PFSK-1 (cell line): ENCODE results near the gene RIN3.

Experiments used
- FOXP2 ChIP-seq: optimal IDR thresholded peaks from 2 replicates; pipeline ENCODE3; 2011; ENCODE audit warnings: borderline replicate concordance, control low read depth, inconsistent platforms; ENCODE audit not compliant: insufficient read depth; ENCODE audit errors: extremely low read length, extremely low read depth
- POLR2AphosphoS5 ChIP-seq: IDR thresholded peaks from 2 replicates; pipeline ENCODE4 v1.6.1; 2012; ENCODE audit warnings: low read depth, mild to moderate bottlenecking, control low read depth, low read length, moderate library complexity
- REST ChIP-seq, 2 experiments: IDR thresholded peaks; 2 replicates each; pipeline versions ENCODE4 v1.6.1 to v1.8.0; 2011 to 2012; ENCODE audit warnings: low read depth in 2 of 2, low read length in 2 of 2, control low read depth in 1 of 2, inconsistent platforms in 1 of 2, mild to moderate bottlenecking in 1 of 2, moderate library complexity in 1 of 2; ENCODE audit not compliant: insufficient read depth in 1 of 2
- SIN3A ChIP-seq: IDR thresholded peaks from 2 replicates; pipeline ENCODE4 v1.6.1; 2012; ENCODE audit warnings: mild to moderate bottlenecking, low read length, moderate library complexity, borderline replicate concordance; ENCODE audit not compliant: insufficient read depth
- TAF1 ChIP-seq: IDR thresholded peaks from 2 replicates; pipeline ENCODE4 v1.6.1; 2012; ENCODE audit warnings: low read length, control low read depth, borderline replicate concordance; ENCODE audit not compliant: insufficient read depth

The RIN3 gene

GRCh38 chr14:92481386-92481785, 32.2 kb upstream of the RIN3 start:
- TF ChIP-seq REST (IDR thresholded peaks at IDR 0.05; ENCODE audit: insufficient read depth in 1 of 2, low read depth in 2 of 2, low read length in 2 of 2) (no peak), POLR2AphosphoS5 (no peak), TAF1 (no peak), SIN3A (no peak), FOXP2 (no peak)

DNA sequence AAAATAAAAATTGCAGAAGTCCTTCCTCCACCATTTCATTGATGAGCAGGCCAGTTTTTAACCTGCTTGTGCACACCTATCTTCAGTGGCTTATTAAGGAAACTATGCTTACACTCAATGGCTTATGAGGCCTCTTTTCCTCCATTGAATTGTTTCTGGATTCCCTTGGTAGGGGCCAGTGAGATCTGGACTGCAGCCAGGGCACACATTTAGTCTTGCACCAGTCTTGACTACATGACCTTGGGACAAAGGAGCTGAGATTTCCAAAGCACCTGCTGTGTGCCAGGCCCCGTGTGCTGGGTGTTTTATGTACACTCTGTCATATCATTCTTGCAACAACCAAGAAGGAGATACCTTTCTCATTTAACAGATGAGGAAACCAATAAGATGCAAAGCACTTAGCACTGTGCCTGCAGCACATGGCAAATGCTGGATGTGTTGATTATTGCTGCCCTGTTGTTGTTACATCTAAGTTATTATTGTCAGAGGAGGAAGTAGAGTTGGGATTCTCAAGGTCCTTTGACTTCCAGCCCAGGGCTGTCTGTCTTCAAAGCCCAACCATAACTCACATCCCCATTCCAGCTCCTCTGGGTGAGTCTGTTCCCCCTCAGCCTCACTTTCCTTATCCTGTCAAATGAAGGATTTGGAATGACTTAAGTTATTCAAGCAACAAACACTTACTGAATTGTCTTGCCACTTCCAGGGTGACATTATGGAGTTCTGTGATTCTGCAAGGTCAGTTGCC, 31.6 kb upstream of the RIN3 start:
- no peak for TF ChIP-seq POLR2AphosphoS5
- TF ChIP-seq TAF1 = no peak
- TF ChIP-seq REST (IDR thresholded peaks at IDR 0.05; ENCODE audit: insufficient read depth in 1 of 2, low read depth in 2 of 2, low read length in 2 of 2) = no peak
- TF ChIP-seq SIN3A = no peak
- TF ChIP-seq FOXP2 = no peak

DNA sequence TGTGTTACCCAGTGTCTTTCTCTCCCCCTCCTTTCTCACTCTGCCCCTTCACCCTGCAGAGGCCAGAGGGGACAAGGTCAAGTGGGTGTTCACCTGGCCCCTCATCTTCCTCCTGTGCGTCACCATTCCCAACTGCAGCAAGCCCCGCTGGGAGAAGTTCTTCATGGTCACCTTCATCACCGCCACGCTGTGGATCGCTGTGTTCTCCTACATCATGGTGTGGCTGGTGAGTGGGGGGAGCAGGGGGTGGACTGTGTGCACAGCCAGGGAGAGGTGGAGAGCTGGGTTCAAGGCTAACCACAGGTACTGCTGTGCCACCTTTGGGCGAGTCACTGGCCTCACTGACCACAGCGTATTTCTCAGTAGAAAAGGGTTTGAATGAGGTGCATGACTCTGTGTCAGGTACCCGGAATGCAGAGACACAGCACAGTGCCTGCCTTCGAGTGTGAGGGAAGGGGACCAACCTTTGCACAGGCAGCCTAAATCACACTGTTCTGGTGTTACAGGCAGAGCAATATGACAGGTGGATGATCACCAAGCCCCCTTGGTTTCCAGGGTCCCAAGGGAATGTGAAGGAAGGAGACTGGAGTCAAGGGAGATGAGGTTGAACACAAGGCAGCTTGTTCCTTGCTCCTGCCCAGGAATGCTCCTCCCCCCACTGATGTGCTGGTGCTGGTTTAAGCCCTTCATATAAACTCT, 30.8 kb upstream of the RIN3 start:
- TF ChIP-seq REST (IDR thresholded peaks at IDR 0.05; ENCODE audit: insufficient read depth in 1 of 2, low read depth in 2 of 2, low read length in 2 of 2) (no peak), SIN3A (no peak), POLR2AphosphoS5 (no peak), TAF1 (no peak), FOXP2 (no peak)

DNA sequence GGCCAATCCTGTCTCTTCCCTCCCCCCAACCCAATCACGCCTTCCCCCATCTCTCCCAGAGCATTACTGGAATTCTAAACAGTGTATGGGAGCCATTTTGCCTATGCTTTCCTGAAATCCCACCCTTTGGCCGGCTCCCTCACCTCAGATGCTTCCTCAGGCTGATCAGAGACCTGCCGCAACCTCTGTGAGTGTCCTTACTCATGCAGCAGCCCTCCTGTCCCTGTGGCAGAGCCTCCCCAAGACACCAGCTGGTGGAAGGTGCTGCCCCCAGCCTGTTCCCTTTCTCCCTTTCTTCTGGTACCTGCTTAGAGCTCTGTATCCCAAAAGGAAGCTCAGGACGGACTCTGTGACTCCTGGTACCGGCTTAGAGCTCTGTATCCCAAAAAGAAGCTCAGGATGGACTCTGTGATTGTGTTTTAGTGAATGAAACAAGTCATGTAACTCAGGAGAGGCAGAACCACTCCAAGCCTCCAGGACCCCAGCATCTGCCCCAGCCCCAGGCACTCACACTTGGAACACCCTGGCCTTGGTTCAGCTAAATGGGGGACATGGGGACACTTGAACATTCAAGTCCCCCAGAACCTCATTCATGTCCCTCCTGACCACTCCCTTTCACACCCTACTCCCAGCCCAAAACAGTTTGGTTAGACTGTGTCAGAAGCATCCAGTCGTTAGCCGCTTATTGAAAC, 29.3 kb upstream of the RIN3 start:
- no peak for TF ChIP-seq FOXP2
- no peak for TF ChIP-seq POLR2AphosphoS5
- no peak for TF ChIP-seq TAF1
- TF ChIP-seq SIN3A = no peak
- TF ChIP-seq REST (IDR thresholded peaks at IDR 0.05; ENCODE audit: insufficient read depth in 1 of 2, low read depth in 2 of 2, low read length in 2 of 2) = no peak
